Hindlimb muscle (tissue), 1 donor: Measurements from ENCODE around the gene PODXL2. TPM values are rescaled to one million over a fixed set of nuclear protein-coding genes. Genes with fewer than 3 reads are reported as not detected.
"Not testable (repeated sequence)": the region's sequence is repeated elsewhere in the genome, so short reads cannot be mapped to it uniquely, and the experiment has no call there.

ENCODE experiments used
- DNase-seq: peaks from one replicate; pipeline ENCODE4 v3.0.0-alpha.2; 2013
- polyA plus RNA-seq: library from polyadenylated mRNA; unstranded; fragments of 120-200 nt; gene quantifications from one replicate; pipeline ENCODE4 v1.2.1, GENCODE V29; 2013; ENCODE audit not compliant: insufficient read length

Gene PODXL2
- polyA plus RNA-seq, 1 donor = 5.3 TPM

DNA sequence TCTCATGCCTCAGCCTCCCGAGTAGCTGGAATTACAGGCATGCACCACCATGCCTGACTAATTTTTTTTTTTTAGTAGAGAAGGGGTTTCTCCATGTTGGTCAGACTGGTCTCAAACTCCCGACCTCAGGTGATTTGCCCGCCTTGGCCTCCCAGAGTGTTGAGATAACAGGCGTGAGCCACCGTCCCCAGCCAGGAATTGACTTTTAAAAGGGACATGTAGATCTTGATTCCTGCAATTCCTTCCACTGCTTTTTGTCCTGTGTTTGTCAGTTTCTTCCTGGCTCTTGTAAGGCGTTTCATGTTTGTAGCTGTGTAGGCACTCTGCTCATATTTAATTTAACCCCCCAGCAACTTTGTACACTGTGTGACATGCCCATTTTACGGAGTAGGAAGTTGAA, 23.4 kb upstream of the PODXL2 start:
- DNase-seq = not testable (repeated sequence)

DNA sequence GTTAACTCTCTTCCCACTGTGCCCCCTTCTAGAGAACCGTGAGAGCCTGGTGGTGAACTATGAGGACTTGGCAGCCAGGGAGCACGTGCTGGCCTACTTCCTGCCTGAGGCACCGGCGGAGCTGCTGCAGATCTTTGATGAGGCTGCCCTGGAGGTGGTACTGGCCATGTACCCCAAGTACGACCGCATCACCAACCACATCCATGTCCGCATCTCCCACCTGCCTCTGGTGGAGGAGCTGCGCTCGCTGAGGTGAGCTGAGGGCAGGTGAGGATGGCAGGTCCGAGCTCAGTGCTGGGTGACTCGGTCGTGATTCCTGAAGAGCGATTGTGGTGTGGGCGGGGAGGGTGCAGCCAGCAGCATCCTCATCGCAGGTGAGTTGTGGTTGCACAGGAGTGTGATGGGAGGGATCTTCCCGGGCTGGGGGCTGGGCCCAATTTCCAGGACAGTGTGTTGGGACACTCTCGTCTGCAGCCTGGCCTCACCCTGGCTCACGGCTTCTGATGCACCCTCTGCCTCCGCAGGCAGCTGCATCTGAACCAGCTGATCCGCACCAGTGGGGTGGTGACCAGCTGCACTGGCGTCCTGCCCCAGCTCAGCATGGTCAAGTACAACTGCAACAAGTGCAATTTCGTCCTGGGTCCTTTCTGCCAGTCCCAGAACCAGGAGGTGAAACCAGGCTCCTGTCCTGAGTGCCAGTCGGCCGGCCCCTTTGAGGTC, 22.7 kb upstream of the PODXL2 start:
- DNase-seq = no peak

DNA sequence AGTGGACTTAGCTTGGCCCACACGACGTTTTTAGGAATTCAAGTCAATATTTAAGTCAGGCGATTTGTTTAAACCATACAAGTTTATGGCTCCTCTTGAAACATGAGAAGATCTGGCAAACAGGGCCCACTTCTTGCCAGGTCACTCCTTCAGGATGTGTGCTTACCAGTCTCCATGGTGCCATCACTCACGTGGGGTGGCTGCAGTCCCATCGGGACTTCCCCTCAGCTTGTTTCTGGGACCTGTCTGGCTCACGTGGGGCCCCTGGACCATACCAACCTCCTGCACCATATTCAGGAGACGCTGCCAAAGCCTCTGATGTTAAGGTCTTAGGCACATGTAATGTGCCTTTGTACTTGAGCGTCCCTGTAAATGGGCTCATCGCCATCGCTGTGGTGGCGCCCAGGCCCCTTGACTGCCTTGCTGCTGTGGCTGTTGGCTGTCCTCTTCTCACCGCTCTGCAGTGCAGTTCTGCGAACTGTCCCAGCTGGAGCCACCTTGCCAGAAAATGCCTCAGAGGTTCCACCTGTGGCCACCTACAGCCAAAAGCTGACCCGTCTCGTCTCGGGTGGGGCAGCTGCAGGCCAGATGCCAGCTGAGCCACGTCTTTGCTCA, 21.9 kb upstream of the PODXL2 start:
- no peak for DNase-seq

DNA sequence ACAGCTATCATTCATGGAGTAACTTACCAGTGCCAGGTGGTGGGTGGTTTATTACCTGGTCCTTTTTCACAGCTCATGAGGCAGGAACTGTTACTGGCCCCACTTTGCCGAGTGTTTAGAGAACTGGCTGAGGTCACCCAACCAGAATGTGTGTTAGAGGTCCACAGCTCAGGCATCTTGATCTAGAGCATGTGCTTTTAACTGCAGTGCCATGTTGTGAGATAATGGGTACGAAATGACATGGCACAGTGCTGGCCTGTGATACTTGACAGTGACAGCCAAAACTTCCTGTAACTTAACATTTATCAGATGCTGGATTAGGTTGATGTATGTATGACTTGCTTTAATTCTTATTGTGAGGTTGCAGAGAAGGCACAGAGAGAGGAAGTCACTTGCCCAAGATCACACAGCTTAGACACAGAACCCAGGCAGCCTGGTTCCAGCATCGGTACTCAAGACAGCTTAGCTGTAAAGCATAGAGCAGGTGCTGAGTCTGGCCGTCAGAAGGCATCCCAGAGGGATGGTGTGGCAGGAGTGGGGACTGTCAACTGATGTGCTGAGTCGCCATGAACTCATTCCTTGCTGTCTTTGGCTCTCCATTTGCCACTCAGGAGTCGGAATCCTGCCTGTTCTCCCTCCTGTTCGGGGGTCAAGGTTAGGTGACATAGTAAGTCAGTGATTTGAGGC, 21.2 kb upstream of the PODXL2 start:
- DNase-seq = no peak

DNA sequence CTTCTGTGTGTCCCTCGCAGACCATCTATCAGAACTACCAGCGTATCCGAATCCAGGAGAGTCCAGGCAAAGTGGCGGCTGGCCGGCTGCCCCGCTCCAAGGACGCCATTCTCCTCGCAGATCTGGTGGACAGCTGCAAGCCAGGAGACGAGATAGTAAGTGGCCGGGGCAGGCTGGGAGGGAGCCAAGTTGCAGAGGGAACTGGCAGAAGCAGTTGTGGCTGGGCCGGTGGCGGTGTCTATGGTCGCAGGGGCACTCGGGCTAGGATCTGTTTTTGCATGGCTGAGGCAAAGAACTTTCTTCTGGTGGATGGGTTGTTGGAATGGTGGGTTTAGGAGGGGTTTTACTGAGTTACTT, 20.6 kb upstream of the PODXL2 start:
- DNase-seq = no peak

DNA sequence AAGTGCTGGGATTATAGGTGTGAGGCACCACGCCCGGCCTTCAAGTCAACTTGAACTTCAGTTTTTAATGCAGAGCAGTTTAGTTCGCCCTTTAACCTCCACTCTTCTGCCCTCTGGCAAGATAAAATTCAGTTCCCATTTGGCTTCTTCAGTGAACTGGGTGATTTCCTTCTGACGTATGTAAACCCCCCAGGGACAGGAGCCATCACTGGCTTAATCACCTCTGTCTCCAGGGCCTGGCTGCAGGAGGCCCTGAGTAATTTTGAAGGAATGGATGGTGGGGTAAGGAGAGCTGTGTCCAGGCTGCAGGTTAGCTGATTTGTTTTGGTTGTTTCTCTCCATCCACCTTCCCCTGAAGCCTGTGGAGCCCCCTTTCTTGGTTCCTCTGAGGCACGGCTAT, 18.9 kb upstream of the PODXL2 start:
- no peak for DNase-seq

DNA sequence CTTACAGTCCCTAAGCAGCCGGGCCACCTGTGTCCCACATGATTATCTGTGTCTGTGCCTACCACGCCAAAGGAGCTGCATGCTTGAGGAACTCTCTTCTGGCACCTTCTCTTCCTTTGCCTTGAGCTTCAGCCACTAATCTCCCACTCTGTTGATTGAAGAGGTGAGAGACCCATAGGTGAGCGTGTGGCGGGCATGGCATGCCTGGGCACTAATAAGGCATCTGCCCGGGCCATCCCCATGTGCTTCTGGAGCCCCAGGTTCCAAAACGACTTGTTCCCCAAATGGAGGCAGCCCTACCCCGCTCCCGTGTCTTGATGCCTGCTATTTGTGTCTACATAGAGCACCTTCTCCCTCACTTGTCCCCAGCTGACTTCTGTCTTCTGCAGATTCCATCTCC, 17.7 kb upstream of the PODXL2 start:
- no peak for DNase-seq

DNA sequence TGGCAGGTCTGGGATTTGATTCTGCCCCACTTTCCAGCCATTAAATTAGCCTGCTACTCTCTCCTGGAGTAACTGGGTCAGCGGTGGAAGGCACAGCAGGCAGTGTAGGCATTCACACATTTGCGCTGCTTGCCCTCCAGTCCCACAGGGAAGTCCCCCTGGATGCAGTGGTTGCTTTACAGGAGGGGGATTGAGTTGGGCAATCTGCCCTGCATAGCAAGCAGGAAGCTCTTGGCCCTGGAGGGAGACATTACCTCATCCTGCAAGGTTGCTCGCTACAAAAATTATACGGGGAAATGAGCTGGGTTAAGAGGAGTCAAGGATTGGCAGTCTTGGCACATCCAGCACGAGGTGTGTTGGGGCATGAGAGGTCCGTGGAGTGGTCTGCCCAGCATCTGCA, 16.0 kb upstream of the PODXL2 start:
- no peak for DNase-seq

DNA sequence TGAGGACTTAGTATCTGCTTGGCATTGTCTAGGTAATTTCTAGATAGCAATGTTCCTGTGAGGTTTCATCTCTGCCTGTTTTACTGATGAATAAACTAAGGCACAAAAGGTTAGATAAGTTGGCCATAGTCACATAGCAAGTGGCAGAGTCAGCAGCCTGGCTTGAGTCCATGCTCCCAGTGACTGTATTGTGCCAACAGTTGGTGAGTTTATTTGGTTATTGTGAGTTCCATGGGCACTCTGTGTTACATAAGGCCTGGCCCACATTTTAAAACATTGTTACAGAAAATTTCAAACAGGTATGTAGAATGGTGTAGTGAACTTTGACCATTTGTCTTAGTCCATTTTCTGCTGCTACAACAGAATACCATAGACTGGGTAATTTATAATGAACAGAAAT, 15.6 kb upstream of the PODXL2 start:
- DNase-seq = no peak

DNA sequence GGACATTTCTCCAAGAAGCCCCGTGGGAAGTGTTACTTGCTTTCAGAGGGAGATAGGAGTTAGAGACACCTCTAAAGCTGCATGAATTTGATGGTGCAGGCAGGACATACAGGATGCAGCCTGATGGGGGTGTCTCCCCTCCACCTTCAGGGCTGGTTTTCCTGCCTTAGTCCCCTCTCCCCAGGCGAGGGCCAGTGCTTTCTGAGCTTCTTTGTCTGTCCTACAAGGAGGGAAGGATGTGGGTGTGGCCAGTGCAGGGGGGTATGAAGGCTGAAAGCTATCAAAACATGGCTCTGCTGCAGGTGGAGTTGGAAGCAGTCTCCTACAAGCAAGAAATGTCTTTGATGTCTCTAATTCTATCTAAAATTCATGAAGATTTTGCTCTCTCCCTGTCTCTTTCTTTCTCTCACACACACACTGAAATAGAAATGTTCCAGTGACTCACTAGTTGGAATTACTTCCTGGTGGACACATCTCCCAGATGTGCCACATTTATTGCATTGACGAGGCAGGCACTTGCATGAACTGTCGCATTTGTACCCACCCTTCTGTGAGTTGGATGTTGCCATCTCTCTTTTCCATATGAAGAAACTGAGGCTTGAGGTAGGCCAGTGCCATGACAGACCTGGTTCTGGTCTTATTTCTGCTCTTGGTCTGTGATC, 13.9 kb upstream of the PODXL2 start:
- DNase-seq = no peak

DNA sequence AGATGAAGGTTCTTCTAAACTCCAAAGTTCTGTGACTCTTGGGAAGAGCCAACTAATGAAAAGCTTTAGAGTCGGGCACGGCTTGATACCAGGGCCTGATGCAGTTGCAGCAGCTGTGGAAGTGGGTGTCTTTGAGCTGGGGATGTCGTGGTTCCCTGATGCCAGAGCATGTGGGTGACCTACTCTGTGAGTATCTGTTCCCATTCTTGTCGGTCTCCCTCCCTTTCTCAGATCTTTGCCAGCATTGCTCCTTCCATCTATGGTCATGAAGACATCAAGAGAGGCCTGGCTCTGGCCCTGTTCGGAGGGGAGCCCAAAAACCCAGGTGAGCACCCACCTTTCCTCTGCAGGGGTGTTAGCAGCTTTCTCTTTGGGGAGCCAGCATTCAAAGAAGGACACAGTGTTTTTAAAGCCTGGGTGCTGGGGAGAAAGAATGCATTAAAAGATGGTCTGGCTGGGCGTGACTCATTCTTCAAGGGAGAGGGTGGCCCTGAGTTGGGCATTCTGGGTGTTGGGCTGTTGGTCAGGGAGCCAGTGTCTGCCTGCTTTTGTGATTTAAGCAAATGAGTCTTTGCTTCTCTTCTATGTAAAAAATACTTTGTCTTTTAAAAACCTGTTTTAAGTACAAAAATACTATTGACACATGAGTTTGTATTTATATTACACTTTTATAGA, 13.2 kb upstream of the PODXL2 start:
- DNase-seq = no peak

DNA sequence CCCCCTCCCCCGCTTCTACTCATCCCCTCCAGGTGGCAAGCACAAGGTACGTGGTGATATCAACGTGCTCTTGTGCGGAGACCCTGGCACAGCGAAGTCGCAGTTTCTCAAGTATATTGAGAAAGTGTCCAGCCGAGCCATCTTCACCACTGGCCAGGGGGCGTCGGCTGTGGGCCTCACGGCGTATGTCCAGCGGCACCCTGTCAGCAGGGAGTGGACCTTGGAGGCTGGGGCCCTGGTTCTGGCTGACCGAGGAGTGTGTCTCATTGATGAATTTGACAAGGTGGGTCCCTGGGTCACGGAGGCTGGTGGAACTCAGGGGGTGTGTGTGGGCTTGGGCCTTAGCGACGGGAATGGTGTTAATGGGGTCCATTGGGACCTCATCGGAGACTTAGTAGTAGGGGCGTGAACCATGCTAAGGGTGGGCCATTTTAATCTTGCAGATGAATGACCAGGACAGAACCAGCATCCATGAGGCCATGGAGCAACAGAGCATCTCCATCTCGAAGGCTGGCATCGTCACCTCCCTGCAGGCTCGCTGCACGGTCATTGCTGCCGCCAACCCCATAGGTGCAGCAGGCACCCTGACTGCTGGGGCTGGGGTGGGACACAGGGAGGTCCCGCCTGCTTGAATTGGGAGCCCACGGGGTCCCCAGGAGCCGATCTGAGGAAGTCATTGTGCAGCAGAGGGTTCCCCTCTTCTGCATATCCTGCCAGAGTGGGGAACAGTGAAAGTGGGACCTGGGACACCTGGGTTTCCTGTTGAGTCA, 12.0 kb upstream of the PODXL2 start:
- DNase-seq = no peak

DNA sequence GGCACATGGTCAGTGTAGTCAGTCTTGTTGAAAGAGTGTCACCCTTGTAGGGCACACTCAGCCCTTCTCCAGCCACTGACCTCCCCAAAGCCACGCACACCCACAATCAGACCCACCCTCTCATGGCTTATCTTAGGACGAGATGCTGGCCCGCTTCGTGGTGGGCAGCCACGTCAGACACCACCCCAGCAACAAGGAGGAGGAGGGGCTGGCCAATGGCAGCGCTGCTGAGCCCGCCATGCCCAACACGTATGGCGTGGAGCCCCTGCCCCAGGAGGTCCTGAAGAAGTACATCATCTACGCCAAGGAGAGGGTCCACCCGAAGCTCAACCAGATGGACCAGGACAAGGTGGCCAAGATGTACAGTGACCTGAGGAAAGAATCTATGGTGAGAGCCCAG, 10.1 kb upstream of the PODXL2 start:
- no peak for DNase-seq

DNA sequence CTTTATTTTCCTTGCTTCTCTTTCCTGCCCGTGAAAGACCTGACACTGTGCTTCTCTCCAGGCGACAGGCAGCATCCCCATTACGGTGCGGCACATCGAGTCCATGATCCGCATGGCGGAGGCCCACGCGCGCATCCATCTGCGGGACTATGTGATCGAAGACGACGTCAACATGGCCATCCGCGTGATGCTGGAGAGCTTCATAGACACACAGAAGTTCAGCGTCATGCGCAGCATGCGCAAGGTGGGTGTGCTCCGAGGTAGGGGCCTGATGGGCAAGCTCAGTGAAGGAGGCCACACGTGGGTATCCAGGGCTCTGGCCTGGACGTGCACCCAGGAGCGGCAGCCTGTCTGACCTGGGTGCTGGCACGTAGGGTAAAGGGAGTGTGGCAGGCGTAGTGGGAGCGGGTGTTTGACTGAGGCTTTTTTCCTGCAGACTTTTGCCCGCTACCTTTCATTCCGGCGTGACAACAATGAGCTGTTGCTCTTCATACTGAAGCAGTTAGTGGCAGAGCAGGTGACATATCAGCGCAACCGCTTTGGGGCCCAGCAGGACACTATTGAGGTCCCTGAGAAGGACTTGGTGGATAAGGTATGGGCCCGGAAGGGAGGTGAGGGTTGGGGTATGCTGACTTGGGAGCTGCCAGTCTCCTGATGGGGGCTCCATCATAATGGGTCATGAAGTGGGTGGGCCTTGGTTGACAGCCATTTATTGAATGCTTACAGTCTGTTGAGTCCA, 8.2 kb upstream of the PODXL2 start:
- DNase-seq = no peak

DNA sequence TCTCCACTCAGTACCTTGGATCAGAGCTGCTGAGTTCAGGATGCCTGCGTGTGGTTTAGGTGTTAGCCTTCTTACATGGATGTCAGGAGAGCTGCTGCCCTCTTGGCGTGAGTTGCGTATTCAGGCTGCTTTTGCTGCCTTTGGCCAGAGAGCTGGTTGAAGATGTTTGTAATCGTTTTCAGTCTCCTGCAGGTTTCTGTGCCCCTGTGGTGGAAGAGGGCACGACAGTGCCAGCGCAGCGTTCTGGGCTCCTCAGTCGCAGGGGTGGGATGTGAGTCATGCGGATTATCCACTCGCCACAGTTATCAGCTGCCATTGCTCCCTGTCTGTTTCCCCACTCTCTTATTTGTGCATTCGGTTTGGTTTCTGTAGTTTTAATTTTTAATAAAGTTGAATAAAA, 7.0 kb upstream of the PODXL2 start:
- no peak for DNase-seq

DNA sequence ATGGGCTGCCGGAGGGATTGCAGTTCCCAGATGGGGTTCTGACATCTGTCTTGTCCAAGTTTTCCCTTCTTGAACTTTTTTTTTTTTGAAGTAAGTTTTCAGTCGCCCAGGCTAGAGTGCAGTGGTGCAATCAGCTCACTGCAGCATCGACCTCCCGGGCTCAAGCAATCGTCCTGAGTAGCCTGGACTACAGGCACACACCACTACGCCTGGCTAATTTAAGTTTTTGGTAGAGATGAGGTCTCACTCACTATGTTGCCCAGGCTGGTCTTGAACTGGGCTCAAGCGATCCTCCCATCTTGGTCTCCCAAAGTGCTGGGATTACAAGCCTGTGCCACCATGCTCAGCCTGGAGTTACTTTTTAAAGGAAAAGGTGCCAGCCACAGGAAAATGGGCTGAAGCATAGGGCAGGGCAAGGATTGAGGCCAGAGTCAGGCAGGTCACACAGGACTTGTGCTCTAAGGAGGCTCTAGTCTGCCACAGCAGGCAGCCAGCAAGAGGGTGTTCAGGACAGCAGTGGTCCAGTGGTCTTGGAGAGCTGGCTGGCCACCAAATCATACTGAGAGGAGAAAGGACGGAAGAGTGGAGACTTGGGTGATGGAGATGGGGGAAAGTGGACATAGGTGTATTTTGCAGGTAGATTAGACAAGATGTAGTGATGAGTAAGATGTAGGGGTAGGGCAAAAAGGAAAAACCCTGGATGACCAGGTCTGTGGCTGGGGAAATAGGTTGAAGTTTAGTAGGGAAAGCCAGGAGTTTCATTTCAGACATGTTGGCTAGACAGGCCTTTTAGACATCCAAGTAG, 6.0 kb upstream of the PODXL2 start:
- no peak for DNase-seq

DNA sequence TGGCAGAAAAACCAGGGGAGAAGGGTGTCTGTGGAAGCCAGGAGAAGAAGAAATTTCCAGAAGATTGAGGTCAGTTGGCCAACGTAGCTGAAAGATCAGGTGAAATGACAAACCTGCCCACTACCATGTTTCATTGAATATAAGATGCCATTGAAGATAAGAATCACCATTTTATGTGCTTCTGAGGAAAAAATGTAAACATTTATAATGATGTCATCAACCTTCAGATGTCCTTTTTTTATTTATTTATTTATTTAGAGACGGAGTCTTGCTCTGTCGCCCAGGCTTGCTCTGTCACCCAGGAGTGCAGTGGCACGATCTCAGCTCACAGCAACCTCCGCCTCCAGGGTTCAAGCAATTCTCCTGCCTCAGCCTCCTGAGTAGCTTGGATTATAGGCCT, 4.9 kb upstream of the PODXL2 start:
- no peak for DNase-seq

DNA sequence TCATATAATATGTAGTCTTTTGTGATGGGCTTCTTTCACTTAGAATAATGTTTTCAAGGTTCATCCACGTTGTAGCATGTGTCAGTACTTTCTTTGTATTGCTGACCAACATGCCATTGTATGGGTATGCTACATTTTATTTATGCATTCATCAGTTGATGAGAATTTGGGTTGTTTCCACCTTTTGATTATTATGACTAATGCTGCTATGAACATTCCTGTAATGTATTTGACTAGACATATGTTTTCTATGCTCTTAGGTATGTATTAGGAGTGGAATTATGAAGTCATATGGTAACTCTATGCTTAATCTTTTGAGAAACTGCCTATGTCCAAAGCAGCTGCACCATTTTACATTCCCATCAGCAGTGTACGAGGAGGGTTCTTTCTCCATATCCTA, 3.2 kb upstream of the PODXL2 start:
- no peak for DNase-seq

DNA sequence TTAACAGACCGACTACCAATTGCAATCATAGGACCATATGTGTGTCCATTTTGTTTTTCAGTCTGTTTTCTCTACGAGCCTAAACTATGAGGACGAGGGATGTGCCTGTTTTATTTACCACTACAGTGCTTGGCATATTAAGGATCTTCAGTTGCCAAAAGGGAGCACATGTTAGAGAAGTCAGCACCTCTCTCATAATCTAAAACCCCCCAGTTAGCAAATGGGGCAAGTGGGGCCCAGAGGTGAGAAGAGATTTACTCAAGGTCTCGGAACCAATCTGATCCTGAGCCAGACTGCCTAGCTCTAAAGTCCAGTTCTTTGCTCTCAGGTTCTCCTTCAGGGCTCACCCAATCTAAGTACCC, 578 bp upstream of the PODXL2 start:
- DNase-seq = no peak

DNA sequence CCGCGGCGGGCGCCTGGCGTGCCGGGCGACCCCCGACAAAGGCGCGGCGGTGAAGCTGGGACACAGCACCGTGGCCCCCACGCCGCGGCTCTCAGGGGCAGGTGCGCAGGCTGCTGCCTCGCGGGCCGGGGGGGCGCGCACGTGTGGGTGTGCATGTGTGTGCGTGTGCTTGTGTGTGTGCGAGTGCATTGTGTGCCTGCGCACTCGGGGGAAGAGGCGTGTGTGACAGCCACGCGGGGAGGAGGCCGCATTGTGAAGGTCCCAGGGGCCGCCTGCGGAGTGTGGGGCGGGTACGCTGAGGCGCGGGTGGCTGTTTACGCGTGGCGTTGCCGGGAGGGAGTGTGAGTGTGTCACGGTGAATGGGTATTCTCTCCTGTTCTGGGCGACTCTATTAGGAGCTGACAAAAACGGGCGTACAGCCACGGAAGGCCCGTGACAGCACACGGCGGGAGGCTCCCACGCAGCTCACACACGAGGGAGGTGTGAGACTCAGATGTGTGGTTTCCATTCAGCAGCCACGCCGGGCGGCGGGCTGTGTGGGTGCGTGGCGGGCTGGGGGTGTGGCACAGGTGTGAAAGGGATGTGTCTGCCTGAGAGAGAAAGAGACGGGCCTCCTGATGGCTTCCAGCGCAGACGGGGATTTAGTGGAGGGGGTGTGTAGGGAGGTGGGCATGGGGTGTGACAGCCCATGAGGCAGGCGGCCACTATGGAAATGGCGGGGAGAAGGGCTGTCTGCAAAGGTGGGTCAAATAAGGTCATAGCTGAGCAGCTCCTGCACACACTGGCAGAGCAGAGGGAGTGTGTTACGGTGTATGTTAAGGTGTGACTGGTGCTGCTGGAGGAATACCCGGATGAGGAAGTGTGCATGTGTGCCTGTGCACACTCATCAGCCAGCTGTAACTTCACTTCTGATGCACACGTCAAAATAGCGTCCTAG, 750 bp downstream of the PODXL2 start:
- no peak for DNase-seq
